Chondrocyte (in vitro differentiated cells): ENCODE measurements around the gene SPOCK1. TPM values are rescaled to one million over a fixed set of nuclear protein-coding genes. Genes with fewer than 3 reads are reported as not detected.

Source experiments
- DNase-seq: peaks from one replicate; pipeline ENCODE4 v3.0.0; 2021; ENCODE audit warnings: mixed read lengths, low spot score
- H3K27ac Mint-ChIP-seq: one replicate; pipeline ENCODE4 v1.8.0; 2021; ENCODE audit warnings: mild to moderate bottlenecking, moderate library complexity, mixed read lengths; ENCODE audit not compliant: unreplicated experiment
- H3K27me3 Mint-ChIP-seq: 2 replicates; pipeline ENCODE4 v1.8.0; 2021; ENCODE audit warnings: low read depth, mixed read lengths
- H3K36me3 Mint-ChIP-seq: 2 replicates; pipeline ENCODE4 v1.8.0; 2021; ENCODE audit warnings: low read depth, mixed read lengths
- H3K4me1 Mint-ChIP-seq: 2 replicates; pipeline ENCODE4 v1.8.0; 2021; ENCODE audit warnings: low read depth, mild to moderate bottlenecking, mixed read lengths
- H3K4me3 Mint-ChIP-seq: one replicate; pipeline ENCODE4 v1.8.0; 2021; ENCODE audit warnings: mild to moderate bottlenecking, moderate library complexity, mixed read lengths; ENCODE audit not compliant: unreplicated experiment
- H3K9me3 Mint-ChIP-seq: 2 replicates; pipeline ENCODE4 v1.8.0; 2021; ENCODE audit warnings: low read depth, mixed read lengths
- CTCF ChIP-seq: fragments of 200-600 bp; sonication (generic); IDR thresholded peaks from 2 replicates; pipeline ENCODE4 v1.5.0; 2021; ENCODE audit warnings: antibody characterized with exemption, mild to moderate bottlenecking, moderate library complexity
- total RNA-seq: library from RNA; stranded (reverse); gene quantifications from 3 replicates; pipeline ENCODE4 v1.2.1, GENCODE V29; 2021

SPOCK1 gene
- total RNA-seq, 1 donor from 2014 or later: 127 TPM

- DNase-seq: no peak
- Mint-ChIP-seq H3K36me3 (peaks cover 2% of the 10 kb centered on the region), H3K9me3 (no peaks in the 10 kb centered on the region), H3K4me1 (peaks cover 4% of the 10 kb centered on the region), H3K27ac (no peak overlapping the region), H3K4me3 (no peak overlapping the region), H3K27me3 (no peaks in the 10 kb centered on the region)
- no peak for TF ChIP-seq CTCF
These were observed 437.7 kb downstream of the SPOCK1 start for GRCh38 chr5:137061382-137061781.

- H3K9me3 Mint-ChIP-seq: no peaks in the 10 kb centered on the region
- peaks cover 12% of the 10 kb centered on the region for H3K4me1 Mint-ChIP-seq
- no peak overlapping the region for H3K4me3 Mint-ChIP-seq
- DNase-seq: no peak
- H3K27ac Mint-ChIP-seq: no peak overlapping the region
- TF ChIP-seq CTCF: no peak
- peaks cover 2% of the 10 kb centered on the region for H3K36me3 Mint-ChIP-seq
- no peaks in the 10 kb centered on the region for H3K27me3 Mint-ChIP-seq
These were observed 441.0 kb downstream of the SPOCK1 start for GRCh38 chr5:137058089-137058488.

- DNase-seq: no peak
- Mint-ChIP-seq H3K36me3 (peaks cover 3% of the 10 kb centered on the region), H3K9me3 (no peaks in the 10 kb centered on the region), H3K4me3 (no peak overlapping the region), H3K27me3 (no peaks in the 10 kb centered on the region), H3K27ac (no peak overlapping the region), H3K4me1 (peaks cover 12% of the 10 kb centered on the region)
- no peak for TF ChIP-seq CTCF
These were observed 442.4 kb downstream of the SPOCK1 start for GRCh38 chr5:137056676-137057075.

- no peak for DNase-seq
- peaks cover 8% of the 10 kb centered on the region for H3K4me1 Mint-ChIP-seq
- H3K27ac Mint-ChIP-seq: no peak overlapping the region
- H3K4me3 Mint-ChIP-seq: no peak overlapping the region
- TF ChIP-seq CTCF: no peak
- no peaks in the 10 kb centered on the region for H3K9me3 Mint-ChIP-seq
- peaks cover 3% of the 10 kb centered on the region for H3K36me3 Mint-ChIP-seq
- H3K27me3 Mint-ChIP-seq: no peaks in the 10 kb centered on the region
These were observed 443.8 kb downstream of the SPOCK1 start for GRCh38 chr5:137055271-137055872.

- no peak for DNase-seq
- TF ChIP-seq CTCF: no peak
- Mint-ChIP-seq H3K4me1 (peaks cover 8% of the 10 kb centered on the region), H3K36me3 (peaks cover 3% of the 10 kb centered on the region), H3K27ac (no peak overlapping the region), H3K4me3 (no peak overlapping the region), H3K27me3 (no peaks in the 10 kb centered on the region), H3K9me3 (no peaks in the 10 kb centered on the region)
These were observed 444.3 kb downstream of the SPOCK1 start for GRCh38 chr5:137054792-137055191.
